NOMO-1 treated with DMSO at 0.1 percent for 48 hours (cell line): Measurements from ENCODE around the gene GMIP.

Experiments
- DNase-seq: peaks from one replicate; lab custom pipeline; 2025; ENCODE audit not compliant: unreplicated experiment; lab: John Stamatoyannopoulos, UW

GMIP gene

GRCh38 chr19:19659646-19660245 is 16.3 kb upstream of the GMIP start:
- no peak for DNase-seq

GRCh38 chr19:19657397-19657783 is 13.9 kb upstream of the GMIP start:
- no peak for DNase-seq

GRCh38 chr19:19656451-19657396 is 13.3 kb upstream of the GMIP start:
- DNase-seq, result no peak

GRCh38 chr19:19655641-19656343 is 12.3 kb upstream of the GMIP start:
- DNase-seq, result no peak

- no peak for DNase-seq
Observed at GRCh38 chr19:19655051-19655594, 11.7 kb upstream of the GMIP start.

GRCh38 chr19:19654441-19654840 is 11.0 kb upstream of the GMIP start:
- no peak for DNase-seq

- no peak for DNase-seq
Observed at GRCh38 chr19:19653597-19654147, 10.2 kb upstream of the GMIP start.

- DNase-seq, result no peak
Observed at GRCh38 chr19:19652482-19653295, 9.2 kb upstream of the GMIP start.

GRCh38 chr19:19651076-19651475 is 7.6 kb upstream of the GMIP start:
- DNase-seq, result no peak

- peak; percentile 3 for DNase-seq
Observed at GRCh38 chr19:19650331-19650730, 6.9 kb upstream of the GMIP start.

- DNase-seq, result no peak
Observed at GRCh38 chr19:19649580-19649995, 6.1 kb upstream of the GMIP start.

GRCh38 chr19:19649155-19649554 is 5.7 kb upstream of the GMIP start:
- DNase-seq, result no peak

GRCh38 chr19:19647037-19647835 is 3.8 kb upstream of the GMIP start:
- no peak for DNase-seq

- DNase-seq, result no peak
Observed at GRCh38 chr19:19645233-19645870, 1.9 kb upstream of the GMIP start.

- DNase-seq, result no peak
Observed at GRCh38 chr19:19644054-19644388, 564 bp upstream of the GMIP start.

GRCh38 chr19:19642506-19643157 is 825 bp downstream of the GMIP start:
- peak; percentile 7 for DNase-seq

GRCh38 chr19:19637523-19638251 is 5.8 kb downstream of the GMIP start:
- DNase-seq, result no peak

- no peak for DNase-seq
Observed at GRCh38 chr19:19637186-19637522, 6.3 kb downstream of the GMIP start.
